Measurements from ENCODE around the gene CMSS1. TPM values are rescaled to one million over a fixed set of nuclear protein-coding genes. Genes with fewer than 3 reads are reported as not detected.

The CMSS1 gene
- total and polyA plus RNA-seq, 5 donors from 2014 or later: 20.5 to 34.0 (median 22.0) TPM

- Histone ChIP-seq H3K27me3 (ENCODE audit: control insufficient read depth, insufficient read depth, low read length) (no peaks in the 10 kb centered on the region), H3K27ac (ENCODE audit: insufficient read depth, low read length, poor library complexity, severe bottlenecking) (no peak overlapping the region), H3K36me3 (ENCODE audit: control insufficient read depth, insufficient read depth, low read length) (no peaks in the 10 kb centered on the region), H3K4me1 (ENCODE audit: control insufficient read depth, insufficient read depth, low read length, poor library complexity, severe bottlenecking) (no peaks in the 10 kb centered on the region), H3K9me3 (ENCODE audit: control insufficient read depth in 2 of 2, low read length in 2 of 2) (no peaks in the 10 kb centered on the region), H3K4me3 (ENCODE audit: low read depth, low read length) (no peak overlapping the region)
- peaks cover 5% of the 10 kb centered on the region for H3K36me3 Mint-ChIP-seq
- H3K27me3 Mint-ChIP-seq: no peaks in the 10 kb centered on the region
- H3K27ac Mint-ChIP-seq: no peak overlapping the region
- no peak overlapping the region for H3K4me3 Mint-ChIP-seq
- ATAC-seq (ENCODE audit: low read depth in 2 of 2): no peak
- H3K4me1 Mint-ChIP-seq: peaks cover 0 to 20% (median 0%) of the 10 kb centered on the region in 4 donors
- DNase-seq: no peak
- peaks cover 0 to 2% (median 0%) of the 10 kb centered on the region in 7 donors for H3K9me3 Mint-ChIP-seq
These were observed 113.4 kb downstream of the CMSS1 start for GRCh38 chr3:99931059-99931458.

- Mint-ChIP-seq H3K27ac (no peak overlapping the region), H3K9me3 (peaks cover 0 to 2% (median 0%) of the 10 kb centered on the region in 7 donors), H3K4me1 (peaks cover 2 to 22% (median 18%) of the 10 kb centered on the region in 4 donors), H3K27me3 (no peaks in the 10 kb centered on the region), H3K36me3 (peaks cover 5% of the 10 kb centered on the region), H3K4me3 (no peak overlapping the region)
- Histone ChIP-seq H3K36me3 (ENCODE audit: control insufficient read depth, insufficient read depth, low read length) (no peaks in the 10 kb centered on the region), H3K9me3 (ENCODE audit: control insufficient read depth in 2 of 2, low read length in 2 of 2) (no peaks in the 10 kb centered on the region), H3K4me3 (ENCODE audit: low read depth, low read length) (no peak overlapping the region), H3K4me1 (ENCODE audit: control insufficient read depth, insufficient read depth, low read length, poor library complexity, severe bottlenecking) (peaks cover 3% of the 10 kb centered on the region), H3K27ac (ENCODE audit: insufficient read depth, low read length, poor library complexity, severe bottlenecking) (no peak overlapping the region), H3K27me3 (ENCODE audit: control insufficient read depth, insufficient read depth, low read length) (no peaks in the 10 kb centered on the region)
- DNase-seq (no peak), ATAC-seq (ENCODE audit: low read depth in 2 of 2) (no peak)
These were observed 116.5 kb downstream of the CMSS1 start for GRCh38 chr3:99933971-99934750.

GRCh38 chr3:99934975-99935797, 117.5 kb downstream of the CMSS1 start:
- no peak for ATAC-seq (ENCODE audit: low read depth in 2 of 2)
- H3K4me1 Mint-ChIP-seq: peaks cover 7 to 24% (median 18%) of the 10 kb centered on the region in 4 donors
- no peak overlapping the region for H3K27ac ChIP-seq (ENCODE audit: insufficient read depth, low read length, poor library complexity, severe bottlenecking)
- H3K4me3 ChIP-seq (ENCODE audit: low read depth, low read length): no peak overlapping the region
- peaks cover 5% of the 10 kb centered on the region for H3K36me3 Mint-ChIP-seq
- no peak for DNase-seq
- H3K27me3 ChIP-seq (ENCODE audit: control insufficient read depth, insufficient read depth, low read length): no peaks in the 10 kb centered on the region
- no peaks in the 10 kb centered on the region for H3K27me3 Mint-ChIP-seq
- peaks cover 0 to 2% (median 0%) of the 10 kb centered on the region in 7 donors for H3K9me3 Mint-ChIP-seq
- no peak overlapping the region for H3K4me3 Mint-ChIP-seq
- peaks cover 3% of the 10 kb centered on the region for H3K4me1 ChIP-seq (ENCODE audit: control insufficient read depth, insufficient read depth, low read length, poor library complexity, severe bottlenecking)
- no peak overlapping the region for H3K27ac Mint-ChIP-seq
- H3K36me3 ChIP-seq (ENCODE audit: control insufficient read depth, insufficient read depth, low read length): no peaks in the 10 kb centered on the region
- no peaks in the 10 kb centered on the region for H3K9me3 ChIP-seq (ENCODE audit: control insufficient read depth in 2 of 2, low read length in 2 of 2)

- Histone ChIP-seq H3K4me3 (ENCODE audit: low read depth, low read length) (peak overlapping the region; percentile 27), H3K27me3 (ENCODE audit: control insufficient read depth, insufficient read depth, low read length) (no peaks in the 10 kb centered on the region), H3K36me3 (ENCODE audit: control insufficient read depth, insufficient read depth, low read length) (no peaks in the 10 kb centered on the region), H3K4me1 (ENCODE audit: control insufficient read depth, insufficient read depth, low read length, poor library complexity, severe bottlenecking) (peaks cover 3% of the 10 kb centered on the region), H3K27ac (ENCODE audit: insufficient read depth, low read length, poor library complexity, severe bottlenecking) (no peak overlapping the region), H3K9me3 (ENCODE audit: control insufficient read depth in 2 of 2, low read length in 2 of 2) (no peaks in the 10 kb centered on the region)
- Mint-ChIP-seq H3K27me3 (no peaks in the 10 kb centered on the region), H3K4me1 (peaks cover 7 to 24% (median 20%) of the 10 kb centered on the region in 4 donors), H3K9me3 (no peaks in the 10 kb centered on the region), H3K36me3 (peaks cover 3% of the 10 kb centered on the region), H3K27ac (peak overlapping the region in 1 of 3 donors; percentile 35), H3K4me3 (peak overlapping the region in 2 of 4 donors; percentile 24 to 42)
- no peak for DNase-seq
- ATAC-seq (ENCODE audit: low read depth in 2 of 2): no peak
These were observed 120.7 kb downstream of the CMSS1 start for GRCh38 chr3:99938270-99938911.

GRCh38 chr3:99939876-99940275, 122.2 kb downstream of the CMSS1 start:
- Histone ChIP-seq H3K9me3 (ENCODE audit: control insufficient read depth in 2 of 2, low read length in 2 of 2) (no peaks in the 10 kb centered on the region), H3K27ac (ENCODE audit: insufficient read depth, low read length, poor library complexity, severe bottlenecking) (no peak overlapping the region), H3K4me1 (ENCODE audit: control insufficient read depth, insufficient read depth, low read length, poor library complexity, severe bottlenecking) (peaks cover 3% of the 10 kb centered on the region), H3K36me3 (ENCODE audit: control insufficient read depth, insufficient read depth, low read length) (no peaks in the 10 kb centered on the region), H3K27me3 (ENCODE audit: control insufficient read depth, insufficient read depth, low read length) (no peaks in the 10 kb centered on the region), H3K4me3 (ENCODE audit: low read depth, low read length) (no peak overlapping the region)
- ATAC-seq (ENCODE audit: low read depth in 2 of 2): no peak
- H3K9me3 Mint-ChIP-seq: no peaks in the 10 kb centered on the region
- H3K4me3 Mint-ChIP-seq: no peak overlapping the region
- no peaks in the 10 kb centered on the region for H3K27me3 Mint-ChIP-seq
- H3K4me1 Mint-ChIP-seq: peaks cover 7 to 24% (median 16%) of the 10 kb centered on the region in 4 donors
- peaks cover 3% of the 10 kb centered on the region for H3K36me3 Mint-ChIP-seq
- H3K27ac Mint-ChIP-seq: no peak overlapping the region
- no peak for DNase-seq

GRCh38 chr3:99940350-99940749, 122.7 kb downstream of the CMSS1 start:
- H3K4me3 Mint-ChIP-seq: no peak overlapping the region
- no peak for DNase-seq
- no peaks in the 10 kb centered on the region for H3K9me3 Mint-ChIP-seq
- H3K27ac Mint-ChIP-seq: no peak overlapping the region
- peaks cover 7 to 24% (median 16%) of the 10 kb centered on the region in 4 donors for H3K4me1 Mint-ChIP-seq
- H3K36me3 ChIP-seq (ENCODE audit: control insufficient read depth, insufficient read depth, low read length): no peaks in the 10 kb centered on the region
- H3K36me3 Mint-ChIP-seq: peaks cover 3% of the 10 kb centered on the region
- H3K9me3 ChIP-seq (ENCODE audit: control insufficient read depth in 2 of 2, low read length in 2 of 2): no peaks in the 10 kb centered on the region
- no peak for ATAC-seq (ENCODE audit: low read depth in 2 of 2)
- peaks cover 3% of the 10 kb centered on the region for H3K4me1 ChIP-seq (ENCODE audit: control insufficient read depth, insufficient read depth, low read length, poor library complexity, severe bottlenecking)
- no peaks in the 10 kb centered on the region for H3K27me3 ChIP-seq (ENCODE audit: control insufficient read depth, insufficient read depth, low read length)
- H3K27ac ChIP-seq (ENCODE audit: insufficient read depth, low read length, poor library complexity, severe bottlenecking): no peak overlapping the region
- no peaks in the 10 kb centered on the region for H3K27me3 Mint-ChIP-seq
- no peak overlapping the region for H3K4me3 ChIP-seq (ENCODE audit: low read depth, low read length)

- Mint-ChIP-seq H3K27me3 (no peaks in the 10 kb centered on the region), H3K27ac (no peak overlapping the region), H3K4me1 (peaks cover 7 to 24% (median 15%) of the 10 kb centered on the region in 4 donors), H3K4me3 (no peak overlapping the region), H3K36me3 (peaks cover 3% of the 10 kb centered on the region), H3K9me3 (no peaks in the 10 kb centered on the region)
- ATAC-seq (ENCODE audit: low read depth in 2 of 2) (no peak), DNase-seq (no peak)
- no peaks in the 10 kb centered on the region for H3K36me3 ChIP-seq (ENCODE audit: control insufficient read depth, insufficient read depth, low read length)
- H3K27ac ChIP-seq (ENCODE audit: insufficient read depth, low read length, poor library complexity, severe bottlenecking): no peak overlapping the region
- peaks cover 3% of the 10 kb centered on the region for H3K4me1 ChIP-seq (ENCODE audit: control insufficient read depth, insufficient read depth, low read length, poor library complexity, severe bottlenecking)
- no peaks in the 10 kb centered on the region for H3K9me3 ChIP-seq (ENCODE audit: control insufficient read depth in 2 of 2, low read length in 2 of 2)
- no peaks in the 10 kb centered on the region for H3K27me3 ChIP-seq (ENCODE audit: control insufficient read depth, insufficient read depth, low read length)
- no peak overlapping the region for H3K4me3 ChIP-seq (ENCODE audit: low read depth, low read length)
These were observed 123.5 kb downstream of the CMSS1 start for GRCh38 chr3:99941211-99941610.

Data from CD4-positive, CD25-positive, alpha-beta regulatory T cell (primary cell).